Fibroblast of the aortic adventitia (primary cell): ENCODE measurements around the gene STT3B. TPM values are rescaled to one million over a fixed set of nuclear protein-coding genes. Genes with fewer than 3 reads are reported as not detected.
"Not testable (repeated sequence)": the region's sequence is repeated elsewhere in the genome, so short reads cannot be mapped to it uniquely, and the experiment has no call there.

Experiments
- DNase-seq: peaks from one replicate; pipeline ENCODE4 v3.0.0-alpha.2; 2010; ENCODE audit warnings: low read depth
- H3K4me3 ChIP-seq: 2 replicates; pipeline ENCODE4 v1.5.1; 2011; ENCODE audit warnings: low read depth, mild to moderate bottlenecking, control low read depth, low read length, moderate library complexity
- total RNA-seq: library from RNA; depleted of rRNA; stranded (reverse); fragments of >200 nt; gene quantifications from 2 replicates; pipeline ENCODE4 v1.2.3, GENCODE V29; 2012; ENCODE audit warnings: low replicate concordance
- TF ChIP-seq, protein P1 (sequence below): IDR thresholded peaks from 2 replicates; pipeline ENCODE4 v1.5.1; 2011; ENCODE audit warnings: mild to moderate bottlenecking, low read length, control low read depth, inconsistent platforms; ENCODE audit not compliant: insufficient read depth

The STT3B gene
- total RNA-seq, 1 donor = 151 TPM

DNA sequence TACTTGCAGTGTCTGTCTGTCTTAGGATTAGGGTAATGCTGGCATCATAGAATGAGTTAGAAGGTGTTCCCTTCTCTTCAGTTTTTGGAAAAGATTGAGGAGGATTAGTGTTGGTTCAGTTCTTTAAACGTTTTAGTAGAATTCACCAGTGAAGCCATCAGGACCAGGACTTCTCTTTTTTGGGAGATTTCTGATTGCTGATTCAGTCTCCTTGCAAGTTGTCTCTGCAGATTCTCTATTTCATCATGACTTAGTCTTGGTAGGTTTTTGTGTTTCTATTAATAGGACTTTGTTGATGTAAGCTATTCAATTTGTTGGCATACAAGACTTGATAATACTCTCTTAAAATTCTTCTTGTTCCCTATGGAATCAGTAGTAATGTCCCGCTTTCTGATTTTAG, 48.9 kb downstream of the STT3B start:
- TF ChIP-seq, protein P1, sequence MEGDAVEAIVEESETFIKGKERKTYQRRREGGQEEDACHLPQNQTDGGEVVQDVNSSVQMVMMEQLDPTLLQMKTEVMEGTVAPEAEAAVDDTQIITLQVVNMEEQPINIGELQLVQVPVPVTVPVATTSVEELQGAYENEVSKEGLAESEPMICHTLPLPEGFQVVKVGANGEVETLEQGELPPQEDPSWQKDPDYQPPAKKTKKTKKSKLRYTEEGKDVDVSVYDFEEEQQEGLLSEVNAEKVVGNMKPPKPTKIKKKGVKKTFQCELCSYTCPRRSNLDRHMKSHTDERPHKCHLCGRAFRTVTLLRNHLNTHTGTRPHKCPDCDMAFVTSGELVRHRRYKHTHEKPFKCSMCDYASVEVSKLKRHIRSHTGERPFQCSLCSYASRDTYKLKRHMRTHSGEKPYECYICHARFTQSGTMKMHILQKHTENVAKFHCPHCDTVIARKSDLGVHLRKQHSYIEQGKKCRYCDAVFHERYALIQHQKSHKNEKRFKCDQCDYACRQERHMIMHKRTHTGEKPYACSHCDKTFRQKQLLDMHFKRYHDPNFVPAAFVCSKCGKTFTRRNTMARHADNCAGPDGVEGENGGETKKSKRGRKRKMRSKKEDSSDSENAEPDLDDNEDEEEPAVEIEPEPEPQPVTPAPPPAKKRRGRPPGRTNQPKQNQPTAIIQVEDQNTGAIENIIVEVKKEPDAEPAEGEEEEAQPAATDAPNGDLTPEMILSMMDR = no peak
- H3K4me3 ChIP-seq = no peak overlapping the region
- peak; percentile 41 for DNase-seq

DNA sequence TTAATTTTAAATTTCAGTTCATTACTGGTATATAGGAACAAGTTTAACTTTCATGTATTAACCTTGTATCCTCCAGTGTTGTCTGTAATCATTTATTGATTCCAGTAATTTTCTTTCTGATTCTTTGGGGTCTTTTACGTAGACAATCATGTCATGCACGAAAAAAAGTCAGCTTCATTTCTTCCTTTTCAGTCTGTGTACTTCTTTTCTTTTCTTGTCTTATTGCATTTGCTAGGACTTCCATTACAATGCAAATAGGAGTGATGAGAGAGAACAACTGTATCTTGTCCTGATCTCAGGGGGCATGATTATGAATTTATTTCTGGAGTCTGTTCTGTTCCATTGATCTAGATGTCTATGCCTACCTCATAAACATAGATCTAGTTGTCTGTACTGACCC, 56.5 kb downstream of the STT3B start:
- no peak for DNase-seq
- TF ChIP-seq, protein P1 = no peak
- no peak overlapping the region for H3K4me3 ChIP-seq

DNA sequence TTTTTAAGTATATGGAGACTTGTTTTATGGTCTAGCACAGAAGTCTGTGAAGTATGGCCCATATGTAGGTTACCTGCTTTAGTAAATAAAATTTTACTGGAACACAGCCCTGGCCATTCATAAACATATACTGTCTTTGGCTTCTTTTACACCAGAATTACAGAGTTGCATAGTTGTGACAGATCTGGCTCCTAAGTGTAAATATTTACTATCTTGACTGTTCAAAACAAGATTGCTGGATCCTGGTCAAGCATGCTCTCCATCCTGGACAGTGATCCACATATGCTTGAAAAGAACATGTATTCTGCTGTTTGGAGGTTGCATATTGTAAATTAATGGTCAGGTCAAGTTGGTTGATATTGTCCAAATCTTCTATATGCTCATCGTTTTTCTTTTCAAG, 57.9 kb downstream of the STT3B start:
- H3K4me3 ChIP-seq = no peak overlapping the region
- no peak for DNase-seq
- TF ChIP-seq, protein P1 = no peak

DNA sequence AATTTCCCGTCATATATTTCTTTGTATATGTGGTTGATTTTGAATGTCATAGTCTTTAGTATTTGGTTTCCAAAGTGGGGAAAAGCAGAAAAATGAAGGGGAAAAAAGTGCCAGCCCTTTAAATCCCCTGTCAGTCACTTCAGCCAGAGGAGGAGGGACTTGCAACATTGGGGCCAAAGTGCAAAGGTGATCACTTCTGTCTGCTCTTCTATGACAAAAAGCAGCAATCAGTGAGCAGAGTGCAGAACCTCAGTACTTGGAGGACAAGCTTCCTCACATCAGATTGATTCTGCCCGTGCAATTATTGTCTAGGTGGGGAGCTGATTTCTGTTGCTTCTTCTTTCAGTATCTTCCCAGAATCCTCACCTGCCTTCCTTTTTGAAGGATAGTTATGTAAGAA, 60.0 kb downstream of the STT3B start:
- TF ChIP-seq, protein P1 = no peak
- no peak for DNase-seq
- no peak overlapping the region for H3K4me3 ChIP-seq

DNA sequence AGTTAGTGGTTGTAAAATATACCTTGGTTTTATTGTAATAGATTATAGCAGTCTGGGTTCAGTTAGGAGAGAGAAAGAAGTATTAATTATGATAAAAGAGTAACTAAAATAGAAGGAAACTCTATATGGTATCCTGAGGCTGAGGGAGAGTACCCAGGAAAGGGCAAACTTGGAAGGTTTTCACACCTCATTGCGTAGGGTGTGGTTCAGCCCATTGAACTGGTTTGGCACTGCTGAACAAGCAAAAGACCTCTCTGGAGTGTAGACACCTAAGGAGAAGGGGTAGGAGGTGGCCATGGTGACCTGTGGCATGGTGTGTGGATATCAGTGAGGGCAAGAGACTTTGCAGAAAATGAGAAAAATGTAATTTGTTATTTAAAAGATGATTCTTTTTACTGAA, 63.5 kb downstream of the STT3B start:
- DNase-seq = no peak
- TF ChIP-seq, protein P1 = no peak
- H3K4me3 ChIP-seq = no peak overlapping the region

DNA sequence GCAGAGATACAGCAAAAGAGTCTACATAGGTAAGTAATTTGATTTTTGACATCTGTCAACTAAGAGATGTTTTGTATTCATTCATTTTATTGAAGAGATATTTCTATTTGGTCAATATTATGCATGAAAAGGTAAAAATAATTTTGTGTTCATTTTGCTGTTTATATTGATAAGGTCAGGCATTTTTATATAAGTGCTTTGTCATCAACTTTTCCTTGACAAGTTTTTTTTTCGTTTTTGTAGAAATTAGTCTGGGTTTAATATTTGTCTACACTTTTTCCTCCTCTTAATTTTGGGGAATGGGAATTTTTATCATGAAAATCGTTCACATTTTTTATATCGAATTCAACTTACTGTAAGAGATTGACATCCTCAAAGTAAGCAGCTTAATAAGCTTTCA, 67.7 kb downstream of the STT3B start:
- no peak overlapping the region for H3K4me3 ChIP-seq
- no peak for DNase-seq
- TF ChIP-seq, protein P1 = no peak

DNA sequence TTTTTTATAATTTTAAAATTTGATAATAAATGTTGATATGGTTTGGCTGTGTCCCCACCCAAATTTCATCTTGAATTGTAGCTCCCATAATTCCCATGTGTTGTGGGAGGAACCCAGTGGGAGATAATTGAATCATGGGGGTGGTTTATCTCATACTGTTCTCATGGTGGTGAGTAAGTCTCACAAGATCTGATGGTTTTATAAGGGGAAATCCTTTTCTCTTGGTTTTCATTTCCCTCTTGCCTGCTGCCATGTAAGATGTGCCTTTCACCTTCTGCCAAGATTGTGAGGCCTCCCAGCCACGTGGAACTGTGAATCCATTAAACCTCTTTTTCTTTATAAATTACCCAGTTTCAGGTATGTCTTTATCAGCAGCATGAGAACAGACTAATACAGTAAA, 72.6 kb downstream of the STT3B start:
- not testable (repeated sequence) for H3K4me3 ChIP-seq, DNase-seq

DNA sequence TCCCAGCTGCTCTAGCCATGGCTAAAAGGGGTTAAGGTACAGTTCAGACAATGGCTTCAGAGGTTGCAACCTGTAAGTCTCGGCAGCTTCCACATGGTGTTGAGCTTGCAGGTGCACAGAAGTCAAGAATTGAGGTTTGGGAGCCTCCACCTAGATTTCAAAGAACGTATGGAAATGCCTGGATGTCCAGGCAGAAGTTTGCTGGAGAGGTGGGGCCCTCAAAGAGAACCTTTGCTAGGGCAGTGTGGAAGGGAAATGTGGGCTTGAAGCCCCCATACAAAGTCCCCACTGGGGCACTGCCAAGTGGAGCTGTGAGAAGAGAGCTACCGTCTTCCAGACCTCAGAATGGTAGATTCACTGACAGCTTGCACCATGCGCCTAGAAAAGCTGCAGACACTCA, 73.7 kb downstream of the STT3B start:
- TF ChIP-seq, protein P1 = no peak
- DNase-seq = no peak
- H3K4me3 ChIP-seq = no peak overlapping the region
